GM21390 (cell line): ENCODE results near the gene ULK4.
"Not testable (repeated sequence)": the region's sequence is repeated elsewhere in the genome, so short reads cannot be mapped to it uniquely, and the experiment has no call there.

Experiments used
- ATAC-seq: cut with Tn5 transposase; IDR thresholded peaks from one replicate; pipeline ENCODE4 v1.9.1; 2021; ENCODE audit not compliant: unreplicated experiment

Gene ULK4

GRCh38 chr3:41792806-41793205 lies 169.1 kb downstream of the ULK4 start:
- ATAC-seq = no peak

DNA sequence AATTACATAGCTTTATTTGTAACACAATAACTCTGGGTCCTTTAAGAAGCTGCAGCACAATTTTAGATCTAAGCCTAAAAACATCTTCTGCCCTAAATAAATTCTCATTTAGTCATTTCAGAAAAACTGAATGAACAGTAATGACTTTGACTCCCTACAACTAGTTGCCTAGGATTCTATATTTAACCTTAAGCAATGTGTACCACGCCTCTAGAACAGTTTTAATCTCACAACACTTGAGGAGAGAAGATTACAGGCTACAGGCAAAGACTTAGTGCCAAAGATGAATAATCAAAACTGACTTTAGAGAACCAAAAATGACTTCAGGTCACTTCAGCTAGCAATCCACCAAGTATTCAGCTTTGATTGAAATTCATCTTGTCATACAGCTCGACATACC lies 192.8 kb downstream of the ULK4 start:
- ATAC-seq = no peak

DNA sequence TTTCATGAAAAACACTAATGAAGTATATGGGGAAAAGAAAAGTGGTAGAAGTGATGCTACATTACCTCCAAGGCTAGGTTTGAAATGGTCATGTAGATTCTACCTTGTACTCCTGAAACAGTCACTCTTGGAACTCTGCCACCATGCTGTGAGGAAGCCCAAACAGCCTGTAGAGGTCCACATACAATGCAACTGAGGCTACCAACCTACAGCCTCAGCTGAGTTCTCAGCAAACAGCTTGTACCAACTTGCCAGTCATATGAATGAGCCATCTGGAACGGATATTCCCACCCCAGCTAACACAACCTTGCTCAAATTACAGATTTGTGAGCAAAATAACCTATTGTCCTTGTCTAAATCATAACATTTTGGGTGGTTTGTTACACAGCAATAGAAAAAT lies 193.5 kb downstream of the ULK4 start:
- ATAC-seq = no peak

GRCh38 chr3:41762867-41763266 lies 199.0 kb downstream of the ULK4 start:
- ATAC-seq = not testable (repeated sequence)

GRCh38 chr3:41753651-41754050 lies 208.3 kb downstream of the ULK4 start:
- ATAC-seq = no peak

GRCh38 chr3:41751597-41751996 lies 210.3 kb downstream of the ULK4 start:
- no peak for ATAC-seq

- no peak for ATAC-seq
These were observed 211.9 kb downstream of the ULK4 start for GRCh38 chr3:41749988-41750387.

- ATAC-seq = no peak
These were observed 215.7 kb downstream of the ULK4 start for GRCh38 chr3:41746215-41746614.

- ATAC-seq = no peak
These were observed 219.8 kb downstream of the ULK4 start for GRCh38 chr3:41742121-41742520.

- no peak for ATAC-seq
These were observed 221.5 kb downstream of the ULK4 start for GRCh38 chr3:41740374-41740886.

GRCh38 chr3:41726891-41727290 lies 235.0 kb downstream of the ULK4 start:
- no peak for ATAC-seq

GRCh38 chr3:41717641-41718040 lies 244.3 kb downstream of the ULK4 start:
- ATAC-seq = no peak

DNA sequence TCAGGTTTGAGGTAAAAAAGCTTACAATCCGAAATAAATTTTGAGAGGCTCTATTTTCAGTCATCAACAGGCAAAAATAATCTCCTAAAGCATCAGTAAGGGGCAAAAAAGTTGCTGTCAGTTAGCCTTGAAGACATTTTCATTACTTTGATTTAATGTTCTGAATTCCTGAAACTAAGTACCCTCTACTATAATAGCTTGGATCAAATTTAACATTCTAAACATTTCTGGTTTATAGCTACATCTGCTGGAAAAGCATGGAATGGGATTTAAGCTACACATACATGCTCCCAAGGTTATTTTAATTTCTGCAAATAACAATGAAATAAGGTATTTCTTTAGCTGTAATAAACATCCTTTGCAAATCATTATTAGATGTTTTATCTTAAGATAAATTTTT lies 245.4 kb downstream of the ULK4 start:
- ATAC-seq = no peak

DNA sequence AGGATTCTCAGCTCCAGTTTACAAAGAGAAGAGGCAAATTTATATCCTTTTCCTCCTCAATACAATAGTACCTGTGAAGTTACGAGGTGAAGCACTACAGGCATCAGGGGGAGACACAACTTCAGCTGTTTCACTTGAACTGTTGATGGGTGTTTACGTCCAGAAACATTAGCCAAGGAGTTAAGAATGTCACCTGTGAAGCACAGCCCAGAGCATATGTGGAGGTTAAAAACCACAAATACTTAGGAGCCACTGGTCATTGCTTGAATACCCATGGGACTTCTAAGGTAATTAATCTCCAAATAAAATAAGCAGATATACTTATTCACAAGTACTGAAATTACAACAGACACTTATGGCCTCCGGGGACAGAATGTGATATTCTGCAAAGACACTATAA lies 246.5 kb downstream of the ULK4 start:
- ATAC-seq = no peak

GRCh38 chr3:41711651-41712050 lies 250.3 kb downstream of the ULK4 start:
- ATAC-seq = no peak

- ATAC-seq = no peak
These were observed 251.1 kb downstream of the ULK4 start for GRCh38 chr3:41710646-41711388.

GRCh38 chr3:41709213-41709612 lies 252.7 kb downstream of the ULK4 start:
- not testable (repeated sequence) for ATAC-seq

DNA sequence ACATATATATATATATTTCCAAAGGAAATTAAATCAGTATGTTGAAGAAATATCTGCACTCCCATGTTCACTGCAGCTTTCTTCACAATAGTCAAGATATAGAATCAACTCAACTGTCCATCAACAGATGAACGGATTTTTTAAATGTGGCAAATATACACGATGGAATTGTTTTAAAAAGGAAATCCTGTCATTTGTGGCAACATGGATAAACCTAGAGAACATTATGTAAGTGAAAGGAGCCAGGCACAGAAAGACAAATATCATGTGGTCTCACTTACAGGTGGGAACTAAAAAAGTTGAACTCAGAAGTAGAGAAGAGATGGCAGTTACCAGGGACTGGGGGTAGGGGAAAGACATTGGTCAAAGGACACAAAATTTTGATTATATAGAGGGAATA lies 253.7 kb downstream of the ULK4 start:
- no peak for ATAC-seq

- no peak for ATAC-seq
These were observed 256.0 kb downstream of the ULK4 start for GRCh38 chr3:41705893-41706292.

DNA sequence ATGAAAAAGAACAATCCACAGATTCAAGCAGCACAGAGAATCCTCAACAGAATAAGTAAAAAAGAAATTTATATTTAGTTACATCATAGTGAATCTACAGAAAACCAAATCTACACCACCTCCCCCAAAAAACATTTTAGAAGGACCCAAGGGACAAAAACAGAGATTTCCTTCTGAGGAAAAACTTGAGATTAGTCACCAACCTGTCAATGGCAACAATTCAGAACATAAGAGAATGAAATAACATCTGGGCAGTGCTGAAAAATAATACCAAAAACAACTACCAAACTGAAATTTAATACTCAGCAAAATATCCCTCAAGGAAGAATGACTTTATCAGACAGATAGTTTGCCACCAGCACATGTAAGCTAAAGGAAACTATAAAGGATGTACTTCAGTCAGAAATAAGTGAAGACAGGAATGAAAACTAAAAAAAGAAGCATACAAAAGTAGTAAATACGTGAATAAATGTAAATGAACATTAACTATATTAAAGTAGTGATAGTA lies 260.7 kb downstream of the ULK4 start:
- ATAC-seq = no peak

DNA sequence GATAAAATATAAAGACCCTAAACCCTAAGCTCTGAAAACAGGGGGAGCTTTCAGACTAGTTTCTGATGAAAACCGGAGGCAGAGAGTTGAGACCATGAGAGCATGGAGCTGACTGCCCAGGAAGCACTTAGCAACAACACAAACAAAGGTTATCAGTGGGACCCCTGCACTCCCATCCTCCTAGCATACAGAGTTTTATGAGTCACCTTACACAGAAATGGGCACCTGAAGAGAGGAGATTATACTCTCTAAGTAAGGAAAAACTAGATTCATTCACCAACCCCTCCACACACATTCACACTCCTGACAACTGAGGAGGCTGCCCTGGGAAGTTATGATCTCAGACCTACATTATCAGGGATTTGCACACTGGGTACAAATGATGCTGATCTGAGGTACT lies 261.7 kb downstream of the ULK4 start:
- ATAC-seq = no peak

GRCh38 chr3:41698898-41699297 lies 263.0 kb downstream of the ULK4 start:
- ATAC-seq = no peak

GRCh38 chr3:41697702-41698101 lies 264.2 kb downstream of the ULK4 start:
- no peak for ATAC-seq
